ENCODE data around the gene TSHR.

GRCh38 chr14:81138429-81138828 lies 183.0 kb downstream of the TSHR start:
- TF ChIP-seq, protein P1, sequence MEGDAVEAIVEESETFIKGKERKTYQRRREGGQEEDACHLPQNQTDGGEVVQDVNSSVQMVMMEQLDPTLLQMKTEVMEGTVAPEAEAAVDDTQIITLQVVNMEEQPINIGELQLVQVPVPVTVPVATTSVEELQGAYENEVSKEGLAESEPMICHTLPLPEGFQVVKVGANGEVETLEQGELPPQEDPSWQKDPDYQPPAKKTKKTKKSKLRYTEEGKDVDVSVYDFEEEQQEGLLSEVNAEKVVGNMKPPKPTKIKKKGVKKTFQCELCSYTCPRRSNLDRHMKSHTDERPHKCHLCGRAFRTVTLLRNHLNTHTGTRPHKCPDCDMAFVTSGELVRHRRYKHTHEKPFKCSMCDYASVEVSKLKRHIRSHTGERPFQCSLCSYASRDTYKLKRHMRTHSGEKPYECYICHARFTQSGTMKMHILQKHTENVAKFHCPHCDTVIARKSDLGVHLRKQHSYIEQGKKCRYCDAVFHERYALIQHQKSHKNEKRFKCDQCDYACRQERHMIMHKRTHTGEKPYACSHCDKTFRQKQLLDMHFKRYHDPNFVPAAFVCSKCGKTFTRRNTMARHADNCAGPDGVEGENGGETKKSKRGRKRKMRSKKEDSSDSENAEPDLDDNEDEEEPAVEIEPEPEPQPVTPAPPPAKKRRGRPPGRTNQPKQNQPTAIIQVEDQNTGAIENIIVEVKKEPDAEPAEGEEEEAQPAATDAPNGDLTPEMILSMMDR (IDR thresholded peaks at IDR 0.05): no peak
- TF ChIP-seq POLR2A (IDR thresholded peaks at IDR 0.05): no peak

Data from heart left ventricle (tissue), 13 donors.